HG03521 (cell line): ENCODE data around the gene PABPC1L.

Source experiments
- ATAC-seq: cut with Tn5 transposase; IDR thresholded peaks from one replicate; pipeline ENCODE4 v1.9.1; 2021; ENCODE audit warnings: mild to moderate bottlenecking, moderate library complexity; ENCODE audit not compliant: unreplicated experiment

PABPC1L gene

GRCh38 chr20:44966030-44966961, 56.4 kb downstream of the PABPC1L start, which contains the start of gene STK4:
Gene STK4, plus strand, starts transcription at chr20:44966512. Its CDS starts 57 bp downstream, at chr20:44966569.
- peak; percentile 79 for ATAC-seq

DNA sequence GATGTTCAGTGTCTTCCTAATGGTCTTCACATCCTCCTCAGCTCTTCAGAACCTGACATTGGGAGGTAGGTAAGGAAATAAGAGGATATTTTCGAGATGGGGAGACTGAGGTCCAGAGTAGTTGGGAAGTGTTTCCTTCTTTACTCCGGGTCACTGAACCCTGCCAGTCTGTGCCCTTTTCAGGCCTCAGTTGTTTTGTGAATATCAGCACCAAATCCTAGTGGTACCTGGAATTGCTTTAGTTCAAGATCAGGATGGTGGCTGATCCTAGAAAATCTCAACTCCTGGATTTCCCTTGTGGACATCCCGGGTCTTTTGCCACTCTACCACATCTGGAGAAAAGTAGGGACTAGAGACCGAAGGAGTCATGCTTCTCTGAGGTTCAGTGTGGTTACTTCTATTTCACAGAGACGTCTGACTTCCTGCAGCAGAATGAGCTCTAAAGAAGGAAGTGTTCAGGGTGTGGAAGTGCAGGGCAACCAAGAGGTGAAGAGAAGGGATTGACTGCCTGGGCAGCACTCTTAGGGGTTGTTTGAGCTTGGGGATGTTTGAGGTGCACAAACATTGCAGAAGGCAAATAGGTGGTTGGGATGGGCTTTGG, 57.4 kb downstream of the PABPC1L start:
- no peak for ATAC-seq

GRCh38 chr20:44969300-44969894, 59.5 kb downstream of the PABPC1L start:
- no peak for ATAC-seq

- ATAC-seq, result no peak
Observed at GRCh38 chr20:44970243-44970757, 60.4 kb downstream of the PABPC1L start.

DNA sequence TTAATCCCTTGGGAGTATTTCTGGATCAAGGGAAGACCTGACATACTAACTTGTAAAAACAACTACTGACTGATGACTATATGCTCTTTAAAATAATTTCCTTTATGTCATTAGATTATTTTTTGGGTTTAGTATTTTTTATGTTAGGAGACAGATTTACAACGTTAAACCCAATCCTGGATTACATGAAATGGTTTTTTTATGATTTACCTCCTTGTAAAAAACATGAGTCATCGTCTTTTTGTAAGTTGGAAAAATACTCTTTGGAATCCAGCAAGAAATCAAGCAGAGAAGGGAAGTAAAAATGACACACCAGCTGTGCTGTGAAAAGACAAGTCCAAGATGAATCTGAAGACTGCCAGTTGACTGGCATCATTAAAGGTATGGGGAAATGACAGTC, 63.2 kb downstream of the PABPC1L start:
- ATAC-seq, result no peak

- no peak for ATAC-seq
Observed at GRCh38 chr20:44976698-44977097, 66.8 kb downstream of the PABPC1L start.

DNA sequence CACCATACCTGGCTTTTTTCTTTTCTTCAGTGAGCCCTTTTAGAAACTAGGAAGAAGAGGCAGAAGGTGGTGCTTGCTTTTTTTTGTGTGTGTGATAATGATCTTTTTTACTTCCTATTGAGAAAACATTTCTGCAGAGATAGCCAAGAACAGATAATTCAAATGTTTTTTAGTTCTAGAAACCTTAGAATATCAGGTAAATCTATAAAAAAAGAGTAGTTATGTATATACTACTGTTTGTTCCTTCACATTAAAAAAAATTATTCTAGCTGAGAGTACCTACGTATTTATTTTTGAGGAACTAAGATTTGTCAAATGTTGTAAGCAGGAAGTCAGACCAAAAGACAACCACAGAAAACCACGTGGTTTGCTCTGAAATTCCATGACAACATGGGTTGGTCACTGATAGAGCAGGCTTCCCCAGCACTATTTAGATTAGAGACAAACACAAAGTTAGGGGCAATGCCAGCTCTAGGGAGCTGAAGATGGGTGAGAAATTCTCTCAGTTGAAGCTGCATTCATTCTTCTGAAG, 69.3 kb downstream of the PABPC1L start:
- peak; percentile 87 for ATAC-seq

DNA sequence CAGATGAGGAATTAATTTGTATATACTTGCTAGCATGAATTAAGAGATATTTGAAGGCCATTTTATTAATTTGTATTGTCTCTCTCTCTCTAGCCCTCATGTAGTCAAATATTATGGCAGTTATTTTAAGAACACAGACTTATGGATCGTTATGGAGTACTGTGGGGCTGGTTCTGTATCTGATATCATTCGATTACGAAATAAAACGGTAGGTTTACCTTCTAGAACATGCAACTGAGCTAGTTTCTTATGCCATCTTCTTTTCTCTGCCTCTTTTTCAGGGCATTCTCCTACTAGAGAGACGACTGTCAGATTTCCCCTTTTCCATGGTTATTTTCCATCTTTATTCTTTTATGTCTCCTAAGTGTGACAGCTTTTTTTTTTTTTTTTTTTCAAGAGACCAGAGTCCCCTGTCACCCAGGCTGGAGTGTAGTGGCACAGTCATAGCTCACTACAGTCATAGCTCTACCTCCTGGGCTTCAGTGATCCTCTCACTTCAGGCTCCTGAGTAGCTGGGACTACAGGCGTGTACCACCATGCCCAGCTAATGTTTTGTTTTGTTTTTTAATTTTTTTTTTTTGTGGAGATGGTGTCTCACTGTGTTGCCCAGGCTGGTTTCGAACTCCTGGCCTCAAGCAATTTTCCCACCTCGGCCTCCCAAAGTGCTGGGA, 72.0 kb downstream of the PABPC1L start:
- no peak for ATAC-seq

- no peak for ATAC-seq
Observed at GRCh38 chr20:44983093-44983674, 73.3 kb downstream of the PABPC1L start.

- no peak for ATAC-seq
Observed at GRCh38 chr20:44988631-44989171, 78.8 kb downstream of the PABPC1L start.
